ENCODE results near the gene RERE.
"Not testable (repeated sequence)": the region's sequence is repeated elsewhere in the genome, so short reads cannot be mapped to it uniquely, and the experiment has no call there.

The RERE gene

GRCh38 chr1:8790987-8791386 lies 26.5 kb downstream of the RERE start:
- in situ Hi-C loops (cut with MboI; ENCODE audit: low pct_unique_long_range_greater_than_20kb, low sequenced_read_pairs, unreplicated experiment): no loop called here
- TF ChIP-seq CTCF (IDR thresholded peaks at IDR 0.05; ENCODE audit: extremely low read depth, insufficient read depth, missing control alignments): no peak
- no peak for DNase-seq (ENCODE audit: low spot score)

DNA sequence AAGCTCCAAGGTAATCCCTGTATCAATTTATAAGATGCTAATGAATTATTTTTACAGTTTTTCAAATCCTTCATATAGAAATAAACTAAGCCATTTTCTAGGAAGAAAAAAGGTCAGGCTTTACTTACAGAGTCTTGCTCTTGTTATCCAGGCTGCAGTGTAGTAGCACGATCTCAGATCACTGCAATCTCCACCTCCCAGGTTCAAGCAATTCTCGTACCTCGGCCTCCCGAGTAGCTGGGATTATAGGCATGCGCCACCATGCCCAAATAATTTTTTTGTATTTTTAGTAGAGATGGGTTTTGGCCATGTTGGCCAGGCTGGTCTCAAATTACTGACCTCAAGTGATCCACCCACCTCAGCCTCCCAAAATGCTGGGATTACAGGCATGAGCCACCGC lies 27.0 kb downstream of the RERE start:
- DNase-seq (ENCODE audit: low spot score): no peak
- in situ Hi-C loops (cut with MboI; ENCODE audit: low pct_unique_long_range_greater_than_20kb, low sequenced_read_pairs, unreplicated experiment): no loop called here
- TF ChIP-seq CTCF (IDR thresholded peaks at IDR 0.05; ENCODE audit: extremely low read depth, insufficient read depth, missing control alignments): no peak

- in situ Hi-C loops (cut with MboI; ENCODE audit: low pct_unique_long_range_greater_than_20kb, low sequenced_read_pairs, unreplicated experiment): no loop called here
- TF ChIP-seq CTCF (IDR thresholded peaks at IDR 0.05; ENCODE audit: extremely low read depth, insufficient read depth, missing control alignments): no peak
- no peak for DNase-seq (ENCODE audit: low spot score)
Observed at GRCh38 chr1:8789314-8790214, 27.9 kb downstream of the RERE start.

DNA sequence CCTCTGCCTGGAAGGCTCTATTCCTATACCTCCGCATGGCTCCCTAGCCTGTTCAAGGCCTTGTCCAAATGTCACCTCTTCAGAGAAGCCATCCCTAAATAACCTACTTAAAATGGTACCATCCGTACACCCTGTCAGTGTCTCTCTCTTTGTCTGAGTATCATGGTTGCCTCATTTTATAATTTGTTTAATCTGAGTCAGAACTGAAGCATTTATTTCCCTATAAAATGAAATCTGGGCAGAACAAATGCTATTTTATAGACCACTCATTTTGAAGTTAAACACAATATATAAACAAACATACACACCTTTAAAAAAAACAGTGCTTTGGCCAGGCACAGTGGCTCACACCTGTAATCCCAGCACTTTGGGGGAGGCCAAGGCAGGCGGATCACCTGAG lies 30.2 kb downstream of the RERE start:
- in situ Hi-C loops (cut with MboI; ENCODE audit: low pct_unique_long_range_greater_than_20kb, low sequenced_read_pairs, unreplicated experiment): no loop called here
- no peak for DNase-seq (ENCODE audit: low spot score)
- TF ChIP-seq CTCF (IDR thresholded peaks at IDR 0.05; ENCODE audit: extremely low read depth, insufficient read depth, missing control alignments): no peak

DNA sequence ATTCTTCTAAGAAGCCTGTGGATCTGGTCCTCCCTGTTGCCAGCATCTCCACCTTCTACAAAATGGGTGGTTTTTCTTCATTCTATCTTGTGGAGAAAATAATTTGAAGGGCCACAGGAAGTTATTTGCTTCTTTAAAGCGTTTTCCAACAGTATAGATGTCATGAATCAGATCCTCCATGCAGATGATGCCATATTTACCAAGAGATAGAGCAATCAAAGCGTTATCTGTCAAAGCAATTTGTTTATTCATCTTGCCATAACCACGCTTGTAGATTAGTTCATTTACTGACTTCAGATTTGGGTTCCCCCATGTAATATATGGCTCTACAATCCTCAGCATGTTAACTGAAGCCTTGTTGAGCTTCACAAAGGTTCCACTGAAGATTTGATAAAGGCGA lies 31.2 kb downstream of the RERE start:
- DNase-seq (ENCODE audit: low spot score); in situ Hi-C loops (cut with MboI; ENCODE audit: low pct_unique_long_range_greater_than_20kb, low sequenced_read_pairs, unreplicated experiment): not testable (repeated sequence)

DNA sequence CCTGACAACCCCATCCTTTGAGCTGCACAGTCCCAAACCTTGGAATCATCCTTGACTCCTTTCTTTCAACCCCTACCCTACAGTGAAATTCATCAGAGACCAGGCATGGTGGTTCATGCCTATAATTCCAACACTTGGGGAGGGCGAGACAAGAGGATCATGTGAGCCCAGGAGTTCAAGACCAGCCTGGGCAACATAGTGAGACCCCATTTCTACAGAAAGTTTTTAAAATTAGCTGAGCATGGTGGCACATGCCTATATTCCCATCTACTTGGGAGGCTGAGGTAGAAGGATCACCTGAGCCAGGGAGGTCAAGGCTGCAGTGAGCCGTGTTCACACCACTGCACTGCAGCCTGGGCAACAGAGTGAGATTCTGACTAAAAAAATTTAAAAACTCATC lies 34.5 kb downstream of the RERE start:
- in situ Hi-C loops (cut with MboI; ENCODE audit: low pct_unique_long_range_greater_than_20kb, low sequenced_read_pairs, unreplicated experiment): no loop called here
- no peak for TF ChIP-seq CTCF (IDR thresholded peaks at IDR 0.05; ENCODE audit: extremely low read depth, insufficient read depth, missing control alignments)
- no peak for DNase-seq (ENCODE audit: low spot score)

- DNase-seq (ENCODE audit: low spot score): no peak
- in situ Hi-C loops (cut with MboI; ENCODE audit: low pct_unique_long_range_greater_than_20kb, low sequenced_read_pairs, unreplicated experiment): no loop called here
- no peak for TF ChIP-seq CTCF (IDR thresholded peaks at IDR 0.05; ENCODE audit: extremely low read depth, insufficient read depth, missing control alignments)
Observed at GRCh38 chr1:8782001-8782620, 35.3 kb downstream of the RERE start.

Measured in GM13977 (cell line).